Sigmoid colon (tissue), 4 donors: ENCODE data around the gene ZIC1.

ENCODE experiments used
- EP300 ChIP-seq, 4 donors: sonication (generic); formaldehyde crosslinking; IDR thresholded peaks; one replicate each; pipeline ENCODE4 v1.6.1; 2017; ENCODE audit warnings: antibody characterized with exemption in 4 of 4
- POLR2AphosphoS5 ChIP-seq, 4 donors: sonication (generic); formaldehyde crosslinking; IDR thresholded peaks; one replicate each; pipeline ENCODE4 v1.6.1; 2017; ENCODE audit warnings: antibody characterized with exemption in 4 of 4
- TF ChIP-seq, protein P1 (sequence below), 4 experiments: fragments of 450-650 bp in 3 of 4; fragments of 200-600 bp in 1 of 4; IDR thresholded peaks; one replicate each; pipeline ENCODE4 v1.5.1; 2016 to 2019; ENCODE audit warnings: antibody characterized with exemption in 4 of 4, mild to moderate bottlenecking in 3 of 4, moderate library complexity in 2 of 4

GRCh38 chr3:147394884-147395225 is 14.3 kb upstream of the ZIC1 start:
- TF ChIP-seq POLR2AphosphoS5 (IDR thresholded peaks at IDR 0.05) (no peak), EP300 (IDR thresholded peaks at IDR 0.05) (no peak)
- TF ChIP-seq, protein P1, sequence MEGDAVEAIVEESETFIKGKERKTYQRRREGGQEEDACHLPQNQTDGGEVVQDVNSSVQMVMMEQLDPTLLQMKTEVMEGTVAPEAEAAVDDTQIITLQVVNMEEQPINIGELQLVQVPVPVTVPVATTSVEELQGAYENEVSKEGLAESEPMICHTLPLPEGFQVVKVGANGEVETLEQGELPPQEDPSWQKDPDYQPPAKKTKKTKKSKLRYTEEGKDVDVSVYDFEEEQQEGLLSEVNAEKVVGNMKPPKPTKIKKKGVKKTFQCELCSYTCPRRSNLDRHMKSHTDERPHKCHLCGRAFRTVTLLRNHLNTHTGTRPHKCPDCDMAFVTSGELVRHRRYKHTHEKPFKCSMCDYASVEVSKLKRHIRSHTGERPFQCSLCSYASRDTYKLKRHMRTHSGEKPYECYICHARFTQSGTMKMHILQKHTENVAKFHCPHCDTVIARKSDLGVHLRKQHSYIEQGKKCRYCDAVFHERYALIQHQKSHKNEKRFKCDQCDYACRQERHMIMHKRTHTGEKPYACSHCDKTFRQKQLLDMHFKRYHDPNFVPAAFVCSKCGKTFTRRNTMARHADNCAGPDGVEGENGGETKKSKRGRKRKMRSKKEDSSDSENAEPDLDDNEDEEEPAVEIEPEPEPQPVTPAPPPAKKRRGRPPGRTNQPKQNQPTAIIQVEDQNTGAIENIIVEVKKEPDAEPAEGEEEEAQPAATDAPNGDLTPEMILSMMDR (IDR thresholded peaks at IDR 0.05), result no peak
